GM19023 (cell line): Measurements from ENCODE around the gene SMIM24.
"Not testable (repeated sequence)": the region's sequence is repeated elsewhere in the genome, so short reads cannot be mapped to it uniquely, and the experiment has no call there.

Experiments used
- ATAC-seq: cut with Tn5 transposase; IDR thresholded peaks from one replicate; pipeline ENCODE4 v1.9.1; 2021; ENCODE audit warnings: mild to moderate bottlenecking, moderate library complexity; ENCODE audit not compliant: unreplicated experiment

Gene SMIM24

GRCh38 chr19:3440082-3440481, 40.2 kb downstream of the SMIM24 start:
- ATAC-seq: no peak

GRCh38 chr19:3434630-3435553, 45.4 kb downstream of the SMIM24 start:
- ATAC-seq: peak; percentile 91

DNA sequence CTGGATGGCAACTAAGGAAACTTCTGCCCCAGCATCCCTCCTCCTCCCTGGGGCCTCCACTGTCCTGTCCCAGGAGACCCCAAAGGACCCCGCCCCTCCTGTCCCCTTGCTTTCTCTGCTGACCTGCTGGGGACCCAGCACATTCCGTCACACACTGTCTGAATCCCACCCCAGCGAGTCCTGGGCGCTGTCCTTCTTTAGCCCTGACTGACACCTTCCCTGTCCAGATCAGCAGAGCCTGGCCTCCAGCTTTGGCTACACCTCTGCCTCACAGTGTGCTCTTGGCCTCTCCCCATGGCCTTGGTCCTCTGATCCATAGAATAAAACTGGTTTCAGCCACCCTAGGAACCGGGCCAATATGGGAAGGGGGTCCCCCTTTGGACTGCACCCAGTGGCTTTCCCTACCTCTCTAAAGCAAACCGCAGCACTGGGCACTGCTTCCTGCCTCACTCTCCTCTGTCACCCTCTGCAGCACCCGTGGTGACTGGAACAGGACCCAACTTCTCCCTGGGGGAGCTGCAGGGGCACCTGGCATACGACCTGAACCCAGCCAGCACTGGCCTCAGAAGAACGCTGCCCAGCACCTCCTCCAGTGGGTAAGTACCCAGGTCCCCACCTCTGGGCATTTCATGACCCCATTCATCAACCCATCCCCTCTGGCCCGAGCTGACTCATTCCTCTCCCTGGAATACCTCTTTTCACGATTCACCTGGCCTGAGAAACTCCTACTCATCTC, 46.4 kb downstream of the SMIM24 start:
- ATAC-seq: no peak

GRCh38 chr19:3433313-3433712, 47.0 kb downstream of the SMIM24 start:
- no peak for ATAC-seq

DNA sequence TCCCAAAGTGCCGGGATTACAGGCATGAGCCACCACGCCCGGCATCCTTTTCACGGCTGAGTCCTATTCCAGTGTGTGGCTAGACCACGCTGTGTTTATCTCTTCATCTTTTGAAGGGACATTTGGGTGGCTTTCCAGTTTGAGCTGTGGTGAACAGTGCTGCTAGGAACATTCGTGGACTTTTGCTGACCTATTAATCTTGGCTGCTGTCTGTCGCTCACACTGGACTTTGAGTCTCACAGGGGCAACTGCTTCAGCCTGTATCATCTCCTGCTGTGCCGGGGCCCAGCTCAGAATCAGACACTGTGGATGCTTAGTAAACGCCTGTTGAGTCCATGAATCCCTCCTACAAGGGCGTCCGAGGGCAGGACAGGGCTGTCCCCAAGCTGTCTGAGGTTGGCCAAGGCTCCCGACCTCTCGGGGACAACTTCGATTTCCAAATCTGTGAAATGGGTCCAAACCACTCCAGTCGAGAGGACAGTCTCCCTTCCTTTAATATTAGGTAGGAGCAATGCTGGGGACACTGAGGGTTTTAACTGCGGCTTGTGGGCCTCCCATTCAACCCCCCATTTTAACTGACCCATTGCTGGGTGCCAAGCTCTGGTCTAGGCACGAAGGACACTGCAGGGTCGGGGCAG, 48.4 kb downstream of the SMIM24 start:
- no peak for ATAC-seq

- not testable (repeated sequence) for ATAC-seq
Measured at GRCh38 chr19:3430366-3430680, 50.0 kb downstream of the SMIM24 start.

- no peak for ATAC-seq
Measured at GRCh38 chr19:3426433-3426832, 53.9 kb downstream of the SMIM24 start.
